HL-60/S4 (cell line): ENCODE results near the gene CREB1.
"Not testable (repeated sequence)": the region's sequence is repeated elsewhere in the genome, so short reads cannot be mapped to it uniquely, and the experiment has no call there.

ENCODE experiments used
- in situ Hi-C: fragments of 300-500 bp; cut with MboI; formaldehyde crosslinking; loops from 2 replicates; pipeline ENCODE4 v1.14.3; 2022; ENCODE audit warnings: low sequenced_read_pairs

The CREB1 gene

GRCh38 chr2:207614824-207615223 is 85.1 kb downstream of the CREB1 start:
- in situ Hi-C loops: no loop called here

GRCh38 chr2:207616185-207616584 is 86.4 kb downstream of the CREB1 start:
- in situ Hi-C loops: no loop called here

DNA sequence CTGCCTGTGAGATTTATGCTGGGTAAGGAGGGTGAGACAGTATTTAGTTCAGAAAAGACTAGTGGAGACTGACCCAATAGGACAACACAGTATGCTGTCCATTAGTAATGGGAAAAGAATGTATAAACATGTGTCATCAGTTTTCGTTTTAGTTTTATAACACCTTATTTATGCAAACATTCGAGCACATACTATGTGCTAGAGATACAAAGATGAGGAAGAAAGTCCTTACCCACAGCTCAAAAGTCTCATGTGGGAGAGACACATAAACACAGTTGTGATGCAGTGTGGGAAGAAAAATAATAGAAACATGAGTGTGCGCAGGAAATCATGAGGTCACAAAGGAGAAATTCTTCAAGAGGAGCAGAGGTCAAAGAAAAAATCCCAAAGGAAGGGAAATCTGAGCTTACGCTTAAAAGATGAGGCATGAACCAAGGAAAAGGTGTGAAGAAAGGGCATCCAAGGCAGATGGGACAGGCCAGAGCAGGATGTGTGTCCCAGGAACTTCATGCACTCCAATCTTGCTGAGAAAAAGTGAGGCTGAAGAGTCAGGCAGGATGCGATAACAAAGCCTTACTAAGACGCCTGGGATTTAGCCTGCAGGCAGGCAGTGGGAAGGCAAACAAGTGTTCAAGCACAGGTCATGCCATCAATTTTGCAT is 87.4 kb downstream of the CREB1 start:
- in situ Hi-C loops: no loop called here

- in situ Hi-C loops: no loop called here
These were observed 90.0 kb downstream of the CREB1 start for GRCh38 chr2:207619764-207620203.

- in situ Hi-C loops: no loop called here
These were observed 91.8 kb downstream of the CREB1 start for GRCh38 chr2:207621501-207622039.

- in situ Hi-C loops: no loop called here
These were observed 94.6 kb downstream of the CREB1 start for GRCh38 chr2:207624185-207625013.

GRCh38 chr2:207625014-207625907 is 95.5 kb downstream of the CREB1 start, which contains the start of gene METTL21A:
Gene METTL21A (minus strand): TSS chr2:207625394. CDS start chr2:207624375, 1,019 bp downstream.
- in situ Hi-C loops: no loop called here

GRCh38 chr2:207629553-207629952 is 99.8 kb downstream of the CREB1 start:
- in situ Hi-C loops: no loop called here

DNA sequence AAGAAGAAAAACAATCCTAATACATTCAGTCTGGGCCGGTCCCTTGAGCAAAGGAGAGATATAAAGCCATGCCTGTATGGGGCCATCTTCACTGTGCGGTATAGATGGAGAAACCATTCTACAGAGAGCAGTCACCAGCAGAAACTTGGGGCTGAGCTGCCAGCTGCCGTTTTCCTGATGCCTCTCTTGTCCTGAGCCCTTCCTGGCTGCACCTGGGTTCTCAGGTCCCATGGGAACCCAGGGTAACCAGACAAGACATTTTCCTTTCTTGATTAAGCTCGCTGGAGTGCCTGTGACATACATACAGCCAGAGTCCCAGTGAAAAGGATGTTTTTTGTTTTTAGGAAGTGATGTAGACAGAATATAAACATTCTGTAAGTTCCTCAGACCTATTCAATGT is 100.7 kb downstream of the CREB1 start:
- in situ Hi-C loops: no loop called here

DNA sequence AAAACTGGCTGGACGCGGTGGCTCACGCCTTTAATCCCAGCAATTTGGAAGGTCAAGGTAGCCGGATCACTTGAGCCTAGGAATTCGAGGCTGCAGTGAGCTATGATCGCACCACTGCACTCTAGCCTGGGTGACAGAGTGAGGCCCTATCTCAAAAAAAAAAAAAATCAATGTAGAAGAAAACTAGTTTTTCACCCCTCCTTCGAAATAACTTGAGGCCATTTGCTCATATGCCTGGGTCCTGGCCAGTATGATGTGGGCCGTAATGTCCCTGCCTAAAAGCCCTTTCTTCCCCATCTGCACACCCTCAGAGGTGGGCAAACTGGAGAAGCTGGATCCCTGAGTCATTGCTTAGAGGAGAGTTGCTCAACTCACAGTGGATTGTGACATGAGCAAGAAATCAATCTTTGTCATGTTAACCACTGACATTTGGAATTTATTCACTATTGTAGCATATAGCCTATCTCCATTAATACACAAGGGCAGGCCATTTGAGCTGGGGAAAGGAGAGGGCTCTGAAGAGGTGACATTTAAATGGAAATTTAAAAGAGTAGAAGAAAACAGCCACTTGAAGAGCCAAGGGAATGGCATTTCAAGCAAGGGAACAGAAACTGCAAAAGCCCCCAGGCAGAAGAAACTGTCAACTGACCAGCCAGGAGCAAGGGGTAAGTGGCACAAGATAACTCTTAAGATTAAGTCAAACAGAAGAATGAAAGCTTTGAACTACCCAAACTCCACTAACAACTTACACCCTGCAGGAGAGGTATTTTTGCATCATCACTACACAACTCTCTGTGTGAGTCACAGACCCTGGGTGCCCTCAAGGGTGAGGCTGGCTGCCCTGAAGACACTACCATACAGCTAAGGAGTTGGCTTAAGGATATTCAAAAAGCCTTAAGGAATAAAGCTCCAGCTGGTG is 103.1 kb downstream of the CREB1 start:
- in situ Hi-C loops: no loop called here

GRCh38 chr2:207633686-207634085 is 103.9 kb downstream of the CREB1 start:
- in situ Hi-C loops: no loop called here

GRCh38 chr2:207635468-207636200 is 105.9 kb downstream of the CREB1 start:
- in situ Hi-C loops: no loop called here

DNA sequence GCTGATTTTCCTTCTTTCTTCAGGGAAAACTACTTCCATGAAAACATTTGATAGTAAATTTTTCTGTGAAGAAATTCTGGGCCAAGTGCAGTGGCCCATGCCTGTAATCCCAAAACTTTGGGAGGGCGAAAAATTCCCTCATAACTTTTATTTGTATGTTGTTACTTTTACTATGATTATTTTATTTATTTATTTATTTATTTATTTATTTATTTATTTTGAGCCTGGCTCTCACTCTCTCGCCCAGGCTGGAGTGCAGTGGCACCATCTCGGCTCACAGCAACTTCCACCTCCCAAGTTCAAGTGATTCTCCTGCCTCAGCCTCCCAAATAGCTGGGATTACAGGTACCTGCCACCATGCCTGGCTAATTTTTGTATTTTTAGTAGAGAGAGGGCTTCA is 109.5 kb downstream of the CREB1 start:
- in situ Hi-C loops: not testable (repeated sequence)

DNA sequence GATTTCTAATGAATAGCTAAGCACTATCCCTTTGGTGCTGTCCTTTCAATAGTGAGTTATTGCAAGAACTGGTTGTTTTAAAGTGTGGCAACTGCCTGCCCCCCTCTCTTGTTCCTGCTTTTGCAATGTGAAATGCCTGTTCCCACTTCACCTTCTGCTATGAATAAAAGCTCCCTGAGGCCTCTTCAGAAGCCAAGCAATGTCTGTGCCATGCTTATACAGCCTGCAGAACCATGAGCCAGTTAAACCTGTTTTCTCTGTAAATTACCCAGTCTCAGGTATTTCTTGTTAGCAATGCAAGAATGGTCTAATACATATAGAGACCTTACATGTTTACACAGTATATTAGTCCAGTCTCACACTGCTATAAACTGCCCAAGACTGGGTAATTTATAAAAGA is 110.4 kb downstream of the CREB1 start:
- in situ Hi-C loops: no loop called here

- in situ Hi-C loops: no loop called here
These were observed 110.9 kb downstream of the CREB1 start for GRCh38 chr2:207640661-207641060.

DNA sequence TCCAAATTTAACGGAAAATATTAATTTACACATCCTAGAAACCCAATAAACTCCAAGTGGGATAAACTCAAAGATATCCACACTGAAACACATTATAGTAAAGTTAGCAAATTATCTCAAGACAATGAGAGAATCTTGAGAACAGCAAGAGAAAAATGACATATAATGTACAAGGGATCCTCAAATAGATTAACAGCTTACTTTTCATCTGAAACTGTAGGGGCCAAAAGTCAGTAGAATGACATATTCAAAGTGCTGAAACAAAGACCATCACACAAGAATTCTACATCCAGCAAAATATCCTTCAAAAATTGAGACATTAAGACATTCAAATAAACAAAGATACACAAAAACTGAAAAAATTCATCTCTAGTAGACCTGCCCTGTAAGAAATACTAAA is 114.1 kb downstream of the CREB1 start:
- in situ Hi-C loops: no loop called here

GRCh38 chr2:207646582-207646981 is 116.8 kb downstream of the CREB1 start:
- in situ Hi-C loops: not testable (repeated sequence)
